ENCODE results near the gene PSEN2.
A peak's percentile ranks its signal among the peaks of the same experiment; 100 is the strongest.

DNA sequence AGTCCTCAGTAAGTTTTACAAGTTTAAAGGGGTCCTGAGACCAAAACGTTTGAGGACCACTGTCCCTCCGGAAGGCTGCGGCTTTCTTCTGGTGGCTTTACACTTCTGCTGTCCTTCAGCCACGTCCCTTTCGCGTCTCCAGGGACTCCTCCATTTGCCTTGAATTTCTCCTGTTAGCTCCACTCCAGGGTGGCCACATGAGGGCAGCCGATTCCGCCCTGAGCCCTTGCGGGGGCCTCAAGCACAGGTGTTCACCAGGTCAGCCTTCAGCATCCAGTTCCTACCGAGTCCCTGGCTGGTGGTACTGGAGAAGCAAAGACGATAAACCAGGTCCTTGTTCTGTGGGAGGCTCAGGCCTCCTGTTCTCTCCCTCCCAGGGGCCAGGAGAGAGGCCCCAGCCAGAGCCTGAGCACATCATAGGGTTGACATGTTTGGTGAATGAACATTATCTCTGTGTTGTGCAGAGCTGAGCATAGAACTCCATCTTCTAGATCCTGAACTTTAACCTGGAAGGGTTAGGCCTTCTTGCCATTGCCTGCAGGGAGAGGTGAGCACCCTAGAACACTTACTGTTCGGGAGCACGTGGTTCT, 42.3 kb downstream of the PSEN2 start:
- peak; percentile 70 for TF ChIP-seq CTCF (IDR thresholded peaks at IDR 0.05; ENCODE audit: poor library complexity)
- TF ChIP-seq EZH2phosphoT487 (IDR thresholded peaks at IDR 0.05; ENCODE audit: low read depth, severe bottlenecking, unreplicated experiment), result no peak
- no peak for TF ChIP-seq EZH2 (IDR thresholded peaks at IDR 0.05; ENCODE audit: borderline replicate concordance)

Data from hepatocyte (in vitro differentiated cells).